Stomach smooth muscle (tissue), 2 donors: ENCODE data around the gene CLASP2.
"Not testable (repeated sequence)": the region's sequence is repeated elsewhere in the genome, so short reads cannot be mapped to it uniquely, and the experiment has no call there.

Experiments
- H3K27ac ChIP-seq: one replicate; pipeline ENCODE4 v1.7.0; 2013; ENCODE audit warnings: mild to moderate bottlenecking, low read length, inconsistent platforms
- H3K27me3 ChIP-seq, 2 donors: one replicate each; pipeline ENCODE4 v1.7.0; 2013; ENCODE audit warnings: low read length in 2 of 2; ENCODE audit not compliant: insufficient read depth in 2 of 2, control insufficient read depth in 1 of 2
- H3K36me3 ChIP-seq, 2 donors: one replicate each; pipeline ENCODE4 v1.7.0; 2013; ENCODE audit warnings: low read length in 2 of 2; ENCODE audit not compliant: control insufficient read depth in 2 of 2, insufficient read depth in 2 of 2
- H3K4me1 ChIP-seq: one replicate; pipeline ENCODE4 v1.7.0; 2013; ENCODE audit warnings: low read length; ENCODE audit not compliant: control insufficient read depth, insufficient read depth
- H3K4me3 ChIP-seq, 2 donors: one replicate each; pipeline ENCODE4 v1.7.0; 2013; ENCODE audit warnings: low read length in 2 of 2
- H3K9ac ChIP-seq, 2 donors: one replicate each; pipeline ENCODE4 v1.7.0; 2013; ENCODE audit warnings: low read length in 2 of 2, mild to moderate bottlenecking in 1 of 2
- H3K9me3 ChIP-seq, 2 donors: one replicate each; pipeline ENCODE4 v1.7.0; 2013; ENCODE audit warnings: low read length in 2 of 2; ENCODE audit not compliant: control insufficient read depth in 2 of 2
- donor health status: healthy.
- donor health status: Pancreatic carcinoma.

The CLASP2 gene

GRCh38 chr3:33461097-33461496 lies 257.0 kb downstream of the CLASP2 start:
- Histone ChIP-seq H3K4me1 (no peaks in the 10 kb centered on the region), H3K9ac (no peak overlapping the region), H3K36me3 (no peaks in the 10 kb centered on the region), H3K27ac (no peak overlapping the region), H3K4me3 (no peak overlapping the region), H3K9me3 (no peaks in the 10 kb centered on the region), H3K27me3 (no peaks in the 10 kb centered on the region)

- not testable (repeated sequence) for H3K4me3 ChIP-seq, H3K36me3 ChIP-seq, H3K27ac ChIP-seq, H3K4me1 ChIP-seq, H3K9me3 ChIP-seq, H3K27me3 ChIP-seq, H3K9ac ChIP-seq
Observed at GRCh38 chr3:33459577-33459976, 258.5 kb downstream of the CLASP2 start.

GRCh38 chr3:33458446-33458845 lies 259.6 kb downstream of the CLASP2 start:
- Histone ChIP-seq H3K4me3 (no peak overlapping the region), H3K27me3 (no peaks in the 10 kb centered on the region), H3K4me1 (no peaks in the 10 kb centered on the region), H3K9ac (no peak overlapping the region), H3K9me3 (no peaks in the 10 kb centered on the region), H3K27ac (no peak overlapping the region), H3K36me3 (no peaks in the 10 kb centered on the region)

- Histone ChIP-seq H3K4me1 (no peaks in the 10 kb centered on the region), H3K9me3 (no peaks in the 10 kb centered on the region), H3K27ac (no peak overlapping the region), H3K4me3 (no peak overlapping the region), H3K9ac (no peak overlapping the region), H3K36me3 (no peaks in the 10 kb centered on the region), H3K27me3 (no peaks in the 10 kb centered on the region)
Observed at GRCh38 chr3:33456756-33457155, 261.3 kb downstream of the CLASP2 start.

- H3K27me3 ChIP-seq: no peaks in the 10 kb centered on the region
- H3K36me3 ChIP-seq: no peaks in the 10 kb centered on the region
- no peaks in the 10 kb centered on the region for H3K4me1 ChIP-seq
- no peak overlapping the region for H3K4me3 ChIP-seq
- no peaks in the 10 kb centered on the region for H3K9me3 ChIP-seq
- H3K27ac ChIP-seq: no peak overlapping the region
- no peak overlapping the region for H3K9ac ChIP-seq
Observed at GRCh38 chr3:33453331-33453761, 264.7 kb downstream of the CLASP2 start.

- not testable (repeated sequence) for H3K36me3 ChIP-seq, H3K9me3 ChIP-seq, H3K27me3 ChIP-seq, H3K4me1 ChIP-seq, H3K9ac ChIP-seq, H3K27ac ChIP-seq, H3K4me3 ChIP-seq
Observed at GRCh38 chr3:33451994-33452393, 266.1 kb downstream of the CLASP2 start.

GRCh38 chr3:33447958-33448357 lies 270.1 kb downstream of the CLASP2 start:
- no peaks in the 10 kb centered on the region for H3K4me1 ChIP-seq

GRCh38 chr3:33447256-33447625 lies 270.8 kb downstream of the CLASP2 start:
- H3K27ac ChIP-seq, H3K9ac ChIP-seq, H3K4me3 ChIP-seq, H3K9me3 ChIP-seq, H3K4me1 ChIP-seq, H3K36me3 ChIP-seq, H3K27me3 ChIP-seq: not testable (repeated sequence)

More at GRCh38 chr3:33447958-33448357, 270.1 kb downstream of the CLASP2 start:
- no peak overlapping the region for H3K27ac ChIP-seq
- no peaks in the 10 kb centered on the region for H3K27me3 ChIP-seq
- H3K36me3 ChIP-seq: no peaks in the 10 kb centered on the region
- no peak overlapping the region for H3K9ac ChIP-seq
- H3K4me3 ChIP-seq: no peak overlapping the region
- no peaks in the 10 kb centered on the region for H3K9me3 ChIP-seq
